ENCODE results near the gene KLHL36. TPM values are rescaled to one million over a fixed set of nuclear protein-coding genes. Genes with fewer than 3 reads are reported as not detected.

The KLHL36 gene
- total RNA-seq, 2 experiments from 2014 or later = 58.9 to 66.1 TPM

GRCh38 chr16:84661418-84662060 is 13.2 kb downstream of the KLHL36 start:
- intact Hi-C loops (cut with micrococcal nuclease; ENCODE audit: unreplicated experiment) = no loop called here
- BruUV-seq (replicated peaks) = no TSS peak
- CTCF ChIA-PET (ENCODE audit: unreplicated experiment) = no interaction called here
- peaks cover 32% of the 10 kb centered on the region for H3K4me1 ChIP-seq (ENCODE audit: insufficient read depth, low read length, poor library complexity, severe bottlenecking)
- H3K27ac ChIP-seq (ENCODE audit: low read depth, low read length, poor library complexity, severe bottlenecking) = no peak overlapping the region
- no peaks in the 10 kb centered on the region for H3K79me2 ChIP-seq (ENCODE audit: insufficient read depth, low read depth, low read length)
- no peaks in the 10 kb centered on the region for H3K9me3 ChIP-seq (ENCODE audit: low read length)
- H2AFZ ChIP-seq (ENCODE audit: low read length) = no peak overlapping the region
- no peak overlapping the region for H3K4me3 ChIP-seq (ENCODE audit: low read depth, low read length, poor library complexity, severe bottlenecking)
- POLR2A ChIA-PET = no interaction called here
- no peaks in the 10 kb centered on the region for H4K20me1 ChIP-seq (ENCODE audit: insufficient read depth, low read length)
- DNase-seq (ENCODE audit: low spot score) = no peak
- no peak for TF ChIP-seq EZH2phosphoT487 (IDR thresholded peaks at IDR 0.05; ENCODE audit: borderline replicate concordance, low read depth, low read length)
- TF ChIP-seq, protein P1, sequence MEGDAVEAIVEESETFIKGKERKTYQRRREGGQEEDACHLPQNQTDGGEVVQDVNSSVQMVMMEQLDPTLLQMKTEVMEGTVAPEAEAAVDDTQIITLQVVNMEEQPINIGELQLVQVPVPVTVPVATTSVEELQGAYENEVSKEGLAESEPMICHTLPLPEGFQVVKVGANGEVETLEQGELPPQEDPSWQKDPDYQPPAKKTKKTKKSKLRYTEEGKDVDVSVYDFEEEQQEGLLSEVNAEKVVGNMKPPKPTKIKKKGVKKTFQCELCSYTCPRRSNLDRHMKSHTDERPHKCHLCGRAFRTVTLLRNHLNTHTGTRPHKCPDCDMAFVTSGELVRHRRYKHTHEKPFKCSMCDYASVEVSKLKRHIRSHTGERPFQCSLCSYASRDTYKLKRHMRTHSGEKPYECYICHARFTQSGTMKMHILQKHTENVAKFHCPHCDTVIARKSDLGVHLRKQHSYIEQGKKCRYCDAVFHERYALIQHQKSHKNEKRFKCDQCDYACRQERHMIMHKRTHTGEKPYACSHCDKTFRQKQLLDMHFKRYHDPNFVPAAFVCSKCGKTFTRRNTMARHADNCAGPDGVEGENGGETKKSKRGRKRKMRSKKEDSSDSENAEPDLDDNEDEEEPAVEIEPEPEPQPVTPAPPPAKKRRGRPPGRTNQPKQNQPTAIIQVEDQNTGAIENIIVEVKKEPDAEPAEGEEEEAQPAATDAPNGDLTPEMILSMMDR (conservative IDR thresholded peaks at IDR 0.05; ENCODE audit: low read length) = no peak
- no peak overlapping the region for H3K4me2 ChIP-seq (ENCODE audit: low read length)
- peaks cover 97% of the 10 kb centered on the region for H3K36me3 ChIP-seq (ENCODE audit: insufficient read depth, low read length)
- H3K9me2 ChIP-seq (ENCODE audit: insufficient read depth, low read length) = no peaks in the 10 kb centered on the region

DNA sequence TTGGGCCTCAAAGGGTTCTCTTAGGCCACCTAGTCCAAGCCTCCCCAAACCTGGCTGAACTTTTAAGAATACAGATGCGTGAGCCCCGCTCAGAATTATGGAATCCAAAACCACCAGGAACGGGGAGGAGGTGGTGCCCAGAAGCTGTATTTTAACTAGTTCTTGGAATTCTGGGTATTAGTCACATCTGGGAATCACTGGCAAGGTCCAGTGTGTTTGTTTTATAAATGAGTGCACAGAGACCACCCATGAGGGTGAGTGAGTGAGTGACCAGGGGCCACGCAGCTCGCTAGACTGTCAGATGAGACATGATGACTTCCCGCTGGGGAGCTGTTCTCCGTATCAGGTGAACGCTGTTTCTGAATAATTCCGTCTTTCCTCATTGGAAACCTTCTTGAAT is 14.2 kb downstream of the KLHL36 start:
- Histone ChIP-seq H3K4me2 (ENCODE audit: low read length) (no peak overlapping the region), H4K20me1 (ENCODE audit: insufficient read depth, low read length) (no peaks in the 10 kb centered on the region), H3K79me2 (ENCODE audit: insufficient read depth, low read depth, low read length) (no peaks in the 10 kb centered on the region), H3K9me3 (ENCODE audit: low read length) (no peaks in the 10 kb centered on the region), H3K27ac (ENCODE audit: low read depth, low read length, poor library complexity, severe bottlenecking) (no peak overlapping the region), H3K4me1 (ENCODE audit: insufficient read depth, low read length, poor library complexity, severe bottlenecking) (peaks cover 26% of the 10 kb centered on the region), H3K9me2 (ENCODE audit: insufficient read depth, low read length) (no peaks in the 10 kb centered on the region), H2AFZ (ENCODE audit: low read length) (no peak overlapping the region), H3K4me3 (ENCODE audit: low read depth, low read length, poor library complexity, severe bottlenecking) (no peak overlapping the region), H3K36me3 (ENCODE audit: insufficient read depth, low read length) (peaks cover 89% of the 10 kb centered on the region)
- ChIA-PET POLR2A (interaction anchor here (2.2 to 3.3 kb wide), 2 partner anchors 21 to 39 kb away, joined by 9 to 12 read pairs; no protein-coding TSS in a partner anchor), CTCF (ENCODE audit: unreplicated experiment) (interaction anchor here (0.6 kb wide), 1 partner anchor 10 kb away, joined by 3 read pairs; no protein-coding TSS in a partner anchor)
- no peak for DNase-seq (ENCODE audit: low spot score)
- BruUV-seq (replicated peaks) = no TSS peak
- TF ChIP-seq, protein P1 (conservative IDR thresholded peaks at IDR 0.05; ENCODE audit: low read length) = no peak
- no peak for TF ChIP-seq EZH2phosphoT487 (IDR thresholded peaks at IDR 0.05; ENCODE audit: borderline replicate concordance, low read depth, low read length)
- intact Hi-C loops (cut with micrococcal nuclease; ENCODE audit: unreplicated experiment) = no loop called here

DNA sequence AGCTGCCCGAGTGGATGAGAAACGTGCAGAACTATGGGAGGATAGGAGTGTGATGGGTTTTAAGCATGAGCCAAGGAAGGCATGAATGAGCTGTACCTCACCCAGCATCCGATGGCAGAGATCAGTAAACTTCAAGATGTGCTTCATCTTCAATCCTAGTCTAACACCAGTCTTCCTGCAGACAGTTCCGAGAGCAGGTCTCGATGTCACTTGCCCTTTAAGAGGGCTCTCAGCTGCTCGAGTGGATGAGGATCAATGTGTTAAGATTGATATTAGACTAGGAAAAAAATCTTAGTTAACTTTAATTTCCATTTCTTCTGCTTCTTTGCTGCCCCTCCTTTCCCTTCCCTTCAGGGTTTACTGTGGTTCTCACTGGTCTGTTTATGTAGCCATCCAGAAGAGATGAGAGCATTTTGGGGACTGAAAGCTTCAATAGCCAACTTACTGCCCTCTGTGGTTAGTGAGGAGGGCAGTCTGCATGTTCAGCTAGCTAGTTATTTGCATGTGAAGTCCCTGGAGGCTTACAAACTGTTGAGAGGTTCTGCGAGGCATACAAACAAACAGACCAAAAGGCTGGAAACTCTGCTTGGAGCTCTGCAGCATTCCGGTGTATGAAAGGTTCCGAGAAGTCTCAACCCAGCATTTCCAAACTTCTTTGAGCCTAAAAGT is 15.3 kb downstream of the KLHL36 start:
- BruUV-seq (replicated peaks) = no TSS peak
- TF ChIP-seq, protein P1 (conservative IDR thresholded peaks at IDR 0.05; ENCODE audit: low read length) = peak; percentile 37; the same call in 1 of the 2 replicates
- TF ChIP-seq EZH2phosphoT487 (IDR thresholded peaks at IDR 0.05; ENCODE audit: borderline replicate concordance, low read depth, low read length) = no peak
- no peaks in the 10 kb centered on the region for H3K79me2 ChIP-seq (ENCODE audit: insufficient read depth, low read depth, low read length)
- H2AFZ ChIP-seq (ENCODE audit: low read length) = no peak overlapping the region
- ChIA-PET CTCF (ENCODE audit: unreplicated experiment) (interaction anchor here (0.6 to 1.3 kb wide), 4 partner anchors 9 to 477 kb away, joined by 3 to 7 read pairs (median 5); partner anchors contain the start of gene TAF1C), POLR2A (interaction anchor here (0.5 to 3.3 kb wide), 7 partner anchors 8 to 67 kb away, joined by 3 to 12 read pairs (median 5); no protein-coding TSS in a partner anchor)
- peak overlapping the region; percentile 64 for H3K4me2 ChIP-seq (ENCODE audit: low read length)
- intact Hi-C loops (cut with micrococcal nuclease; ENCODE audit: unreplicated experiment) = no loop called here
- no peaks in the 10 kb centered on the region for H3K9me2 ChIP-seq (ENCODE audit: insufficient read depth, low read length)
- no peaks in the 10 kb centered on the region for H3K9me3 ChIP-seq (ENCODE audit: low read length)
- peak; percentile 76 for DNase-seq (ENCODE audit: low spot score)
- no peaks in the 10 kb centered on the region for H4K20me1 ChIP-seq (ENCODE audit: insufficient read depth, low read length)
- peak overlapping the region; percentile 42 for H3K4me3 ChIP-seq (ENCODE audit: low read depth, low read length, poor library complexity, severe bottlenecking)
- peaks cover 78% of the 10 kb centered on the region for H3K36me3 ChIP-seq (ENCODE audit: insufficient read depth, low read length)
- peak overlapping the region; percentile 53 for H3K27ac ChIP-seq (ENCODE audit: low read depth, low read length, poor library complexity, severe bottlenecking)
- peaks cover 26% of the 10 kb centered on the region for H3K4me1 ChIP-seq (ENCODE audit: insufficient read depth, low read length, poor library complexity, severe bottlenecking)

Measured in OCI-LY7 (cell line).